ENCODE results near the gene NARF.
"Not testable (repeated sequence)": the region's sequence is repeated elsewhere in the genome, so short reads cannot be mapped to it uniquely, and the experiment has no call there.

NARF gene

GRCh38 chr17:82528484-82529265, 70.1 kb downstream of the NARF start:
- in situ Hi-C loops (cut with HindIII; ENCODE audit: low sequenced_read_pairs): no loop called here

GRCh38 chr17:82529914-82530300, 71.4 kb downstream of the NARF start:
- in situ Hi-C loops (cut with HindIII; ENCODE audit: low sequenced_read_pairs): no loop called here

DNA sequence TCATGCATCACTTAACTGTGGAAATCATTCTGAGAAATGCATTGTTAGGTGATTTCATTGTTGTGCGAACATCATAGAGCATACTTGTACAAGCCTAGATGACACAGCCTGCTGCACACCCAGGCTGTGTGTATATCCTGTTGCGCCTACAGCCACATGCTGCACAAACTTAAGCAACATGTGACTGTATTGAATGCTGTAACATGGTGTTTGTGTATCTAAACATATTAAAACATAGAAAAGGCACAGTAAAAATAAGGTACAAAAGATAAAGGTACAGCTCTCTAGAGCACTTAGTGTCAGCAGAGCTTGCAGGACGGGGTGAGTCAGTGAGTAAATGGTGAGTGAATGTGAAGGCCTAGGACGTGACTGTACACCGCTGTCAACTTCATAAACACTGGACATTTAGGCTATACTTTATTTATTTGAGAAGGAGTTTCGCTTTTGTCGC, 72.9 kb downstream of the NARF start:
- in situ Hi-C loops (cut with HindIII; ENCODE audit: low sequenced_read_pairs): no loop called here

DNA sequence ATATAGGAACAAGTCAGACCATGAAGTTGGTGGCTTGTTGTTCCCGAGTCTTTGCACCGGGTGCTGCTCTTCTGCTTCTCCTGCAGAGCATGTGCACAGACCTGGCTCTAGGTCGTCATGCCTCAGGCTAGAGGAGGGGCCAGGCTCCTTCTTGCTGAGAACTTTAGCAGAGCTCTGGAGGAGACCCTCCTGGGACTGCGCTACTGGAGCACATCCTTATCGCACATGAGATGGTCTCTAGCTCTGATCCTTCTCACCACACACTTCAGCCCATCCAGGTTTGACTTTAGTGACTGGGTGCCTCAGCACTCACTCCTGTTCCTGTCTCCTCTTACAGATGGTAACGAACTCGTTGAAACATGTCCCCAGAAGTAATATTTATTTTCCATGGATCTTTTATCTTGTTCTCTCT, 75.9 kb downstream of the NARF start:
- in situ Hi-C loops (cut with HindIII; ENCODE audit: low sequenced_read_pairs): no loop called here

- in situ Hi-C loops (cut with HindIII; ENCODE audit: low sequenced_read_pairs): no loop called here
Observed at GRCh38 chr17:82536512-82537201, 78.1 kb downstream of the NARF start.

- in situ Hi-C loops (cut with HindIII; ENCODE audit: low sequenced_read_pairs): not testable (repeated sequence)
Observed at GRCh38 chr17:82537228-82537627, 78.7 kb downstream of the NARF start.

DNA sequence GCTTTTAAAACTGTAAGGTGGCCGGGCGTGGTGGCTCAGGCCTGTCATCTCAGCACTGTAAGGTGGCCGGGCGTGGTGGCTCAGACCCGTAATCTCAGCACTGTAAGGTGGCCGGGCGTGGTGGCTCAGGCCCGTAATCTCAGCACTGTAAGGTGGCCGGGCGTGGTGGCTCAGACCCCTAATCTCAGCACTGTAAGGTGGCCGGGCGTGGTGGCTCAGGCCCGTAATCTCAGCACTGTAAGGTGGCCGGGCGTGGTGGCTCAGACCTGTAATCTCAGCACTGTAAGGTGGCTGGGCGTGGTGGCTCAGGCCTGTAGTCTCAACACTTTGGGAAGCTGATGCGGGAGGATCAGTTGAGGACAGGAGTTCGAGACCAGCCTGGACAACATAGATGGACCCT, 80.5 kb downstream of the NARF start:
- in situ Hi-C loops (cut with HindIII; ENCODE audit: low sequenced_read_pairs): not testable (repeated sequence)

All from endothelial cell of hepatic sinusoid (primary cell).